HepG2 (cell line): ENCODE data around the gene RACGAP1. TPM values are rescaled to one million over a fixed set of nuclear protein-coding genes. Genes with fewer than 3 reads are reported as not detected.

Experiments
- ATAC-seq: fragments of 200-7000 bp; cut with Tn5 transposase; 3 replicates; pipeline ENCODE4 v1.9.1; 2020; ENCODE audit warnings: mild to moderate bottlenecking, moderate library complexity
- BruUV-seq: library from RNA; stranded (reverse); fragments of 400-500 nt; replicated peaks from 2 replicates; lab custom pipeline; 2021; lab: Mats Ljungman, UMichigan
- CTCF ChIA-PET: fragments of 300-600 bp; formaldehyde crosslinking; extraction: SDS; loops from one replicate; lab custom pipeline; 2021; ENCODE audit warnings: low total read pairs, inconsistent platforms, low intra/inter-chr PET ratio; lab: Yijun Ruan, JAX
- POLR2A ChIA-PET: fragments of 350-600 bp; sonication (Branson Sonifier 250); formaldehyde crosslinking; loops from one replicate; lab custom pipeline; 2020; ENCODE audit warnings: antibody characterized with exemption, inconsistent platforms; lab: Yijun Ruan, JAX
- DNase-seq: peaks from one replicate; pipeline ENCODE4 v3.0.0-alpha.2; 2015; ENCODE audit warnings: low spot score
- FAIRE-seq: peaks from 3 replicates; lab custom pipeline; 2011; peaks lifted over from hg19 to GRCh38; lab: Jason Lieb, UNC
- H2AFZ ChIP-seq: one replicate; pipeline ENCODE4 v1.6.1; 2011; ENCODE audit warnings: low read length, inconsistent platforms
- H3K27ac ChIP-seq: fragments of 300-600 bp; 3 replicates; pipeline ENCODE4 v1.8.0; 2011; ENCODE audit warnings: mixed run types, mild to moderate bottlenecking, mixed read lengths, low read length, inconsistent platforms; ENCODE audit not compliant: insufficient read depth; ENCODE audit errors: extremely low read length
- H3K27me3 ChIP-seq, 2 experiments: fragments of 200-600 bp in 1 of 2; 2 replicates in 1 of 2; 3 replicates in 1 of 2; pipeline versions ENCODE4 v1.6.0 to v1.8.0; 2011; ENCODE audit warnings: low read length in 2 of 2, mild to moderate bottlenecking in 2 of 2, moderate library complexity in 2 of 2, inconsistent platforms in 1 of 2; ENCODE audit not compliant: insufficient read depth in 2 of 2, control insufficient read depth in 1 of 2
- H3K36me3 ChIP-seq, 2 experiments: fragments of 200-600 bp in 1 of 2; replicated peaks in 1 of 2; 2 replicates in 1 of 2; 3 replicates in 1 of 2; pipeline versions ENCODE4 v1.5.1 to v1.8.0; 2011; ENCODE audit warnings: low read length in 2 of 2, inconsistent platforms in 1 of 2; ENCODE audit not compliant: insufficient read depth in 2 of 2, control insufficient read depth in 1 of 2
- H3K4me1 ChIP-seq: 2 replicates; pipeline ENCODE4 v1.5.1; 2012; ENCODE audit warnings: low read length, inconsistent platforms; ENCODE audit not compliant: insufficient read depth
- H3K4me2 ChIP-seq: 2 replicates; pipeline ENCODE4 v1.6.0; 2011; ENCODE audit warnings: low read depth, low read length, inconsistent platforms
- H3K4me3 ChIP-seq, 3 experiments: fragments of 200-600 bp in 1 of 3; sonication (generic), shearing (Covaris generic) in 1 of 3; replicated peaks in 1 of 3; 2 replicates each; pipeline ENCODE4 v1.5.1; 2011 to 2016; ENCODE audit warnings: low read length in 3 of 3, inconsistent platforms in 2 of 3, low read depth in 2 of 3, mild to moderate bottlenecking in 2 of 3, control low read depth in 1 of 3, mixed read lengths in 1 of 3; ENCODE audit not compliant: insufficient read depth in 1 of 3
- H3K79me2 ChIP-seq: one replicate; pipeline ENCODE4 v1.6.1; 2011; ENCODE audit warnings: low read length, inconsistent platforms; ENCODE audit not compliant: insufficient read depth
- H3K9ac ChIP-seq: 2 replicates; pipeline ENCODE4 v1.6.0; 2011; ENCODE audit warnings: mild to moderate bottlenecking, low read depth, low read length, inconsistent platforms; ENCODE audit not compliant: insufficient read depth
- H3K9me3 ChIP-seq: 2 replicates; pipeline ENCODE4 v1.5.1; 2012; ENCODE audit warnings: mild to moderate bottlenecking, low read length
- H4K20me1 ChIP-seq: 2 replicates; pipeline ENCODE4 v1.6.0; 2011; ENCODE audit warnings: inconsistent platforms, mild to moderate bottlenecking, low read length, moderate library complexity; ENCODE audit not compliant: insufficient read depth
- ZNF543 ChIP-seq: sonication (generic); formaldehyde crosslinking; IDR thresholded peaks from 2 replicates; pipeline ENCODE4 v1.4.0; 2020; ENCODE audit warnings: mild to moderate bottlenecking, missing genetic modification reagents
- ZNF788 ChIP-seq: sonication (generic); formaldehyde crosslinking; IDR thresholded peaks from 2 replicates; pipeline ENCODE4 v1.5.0; 2020; ENCODE audit warnings: mild to moderate bottlenecking, missing genetic modification reagents, borderline replicate concordance
- WGBS: methylation state at CpG from one replicate; pipeline ENCODE4 v1.1.6; 2017; ENCODE audit warnings: low lambda C conversion rate; 5-methylcytosine and 5-hydroxymethylcytosine counted together
- in situ Hi-C: cut with HindIII; loops from 2 replicates; pipeline ENCODE4 v1.10.0; 2017; ENCODE audit warnings: low pct_unique_long_range_greater_than_20kb; ENCODE audit not compliant: extremely low pct_ligation_motif_present
- intact Hi-C: fragments of 100-400 bp; cut with micrococcal nuclease; formaldehyde crosslinking; loops from one replicate; pipeline ENCODE4 v1.10.0; 2022; ENCODE audit not compliant: unreplicated experiment
- polyA plus RNA-seq, 8 experiments: library from polyadenylated mRNA; depleted of rRNA in 3 of 8; stranded (reverse) in 7 of 8; unstranded in 1 of 8; fragments of >200 nt; fragmentation: Illumina TruSeq in 4 of 8; extraction: Trizol in 4 of 8; gene quantifications; 2 replicates each; pipeline versions ENCODE4 v1.2.1 to v1.2.3, GENCODE V29; 2011 to 2016; ENCODE audit warnings: low read depth in 4 of 8, missing spikeins in 1 of 8, mixed read lengths in 1 of 8; ENCODE audit not compliant: insufficient read depth in 1 of 8
- total RNA-seq, 5 experiments: library from RNA; depleted of rRNA; stranded (reverse); fragments of >200 nt; fragmentation: Illumina TruSeq; extraction: Trizol; gene quantifications; 2 replicates each; pipeline ENCODE4 v1.2.3, GENCODE V29; 2016; ENCODE audit warnings: low read depth in 1 of 5
- TF ChIP-seq, protein P1 (sequence below): sonication (generic); formaldehyde crosslinking; IDR thresholded peaks from 2 replicates; pipeline ENCODE4 v1.5.0; 2020; ENCODE audit warnings: mild to moderate bottlenecking, missing genetic modification reagents

Gene RACGAP1
- total and polyA plus RNA-seq, 2 of the 13 experiments (the other 11 are each of a cell fraction or from before 2014, with no cell fraction given): 16.7 to 57.9 TPM

DNA sequence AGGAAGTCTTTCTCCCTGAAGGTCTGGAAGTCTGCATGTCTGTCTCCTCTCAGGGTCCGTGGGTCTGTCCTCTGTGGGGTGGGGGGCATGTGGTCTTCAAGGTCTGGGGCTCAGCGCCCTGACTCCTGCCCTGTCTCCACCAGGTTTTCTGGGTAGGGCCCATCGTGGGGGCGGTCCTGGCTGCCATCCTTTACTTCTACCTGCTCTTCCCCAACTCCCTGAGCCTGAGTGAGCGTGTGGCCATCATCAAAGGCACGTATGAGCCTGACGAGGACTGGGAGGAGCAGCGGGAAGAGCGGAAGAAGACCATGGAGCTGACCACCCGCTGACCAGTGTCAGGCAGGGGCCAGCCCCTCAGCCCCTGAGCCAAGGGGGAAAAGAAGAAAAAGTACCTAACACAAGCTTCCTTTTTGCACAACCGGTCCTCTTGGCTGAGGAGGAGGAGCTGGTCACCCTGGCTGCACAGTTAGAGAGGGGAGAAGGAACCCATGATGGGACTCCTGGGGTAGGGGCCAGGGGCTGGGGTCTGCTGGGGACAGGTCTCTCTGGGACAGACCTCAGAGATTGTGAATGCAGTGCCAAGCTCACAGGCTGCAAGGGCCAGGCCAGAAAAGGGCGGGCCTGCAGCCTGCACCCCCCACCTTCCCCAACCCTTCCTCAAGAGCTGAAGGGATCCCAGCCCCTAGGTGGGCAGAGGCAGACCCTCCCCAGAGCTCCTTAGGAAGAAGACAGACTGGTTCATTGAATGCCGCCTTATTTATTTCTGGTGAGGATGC lies 60.3 kb downstream of the RACGAP1 start:
- POLR2A ChIA-PET: interaction anchor here (1.0 kb wide), 1 partner anchor 13 kb away, joined by 3 read pairs; no protein-coding TSS in a partner anchor
- CTCF ChIA-PET: no interaction called here
- no peaks in the 10 kb centered on the region for H3K9me3 ChIP-seq
- no peak for ATAC-seq
- TF ChIP-seq, protein P1, sequence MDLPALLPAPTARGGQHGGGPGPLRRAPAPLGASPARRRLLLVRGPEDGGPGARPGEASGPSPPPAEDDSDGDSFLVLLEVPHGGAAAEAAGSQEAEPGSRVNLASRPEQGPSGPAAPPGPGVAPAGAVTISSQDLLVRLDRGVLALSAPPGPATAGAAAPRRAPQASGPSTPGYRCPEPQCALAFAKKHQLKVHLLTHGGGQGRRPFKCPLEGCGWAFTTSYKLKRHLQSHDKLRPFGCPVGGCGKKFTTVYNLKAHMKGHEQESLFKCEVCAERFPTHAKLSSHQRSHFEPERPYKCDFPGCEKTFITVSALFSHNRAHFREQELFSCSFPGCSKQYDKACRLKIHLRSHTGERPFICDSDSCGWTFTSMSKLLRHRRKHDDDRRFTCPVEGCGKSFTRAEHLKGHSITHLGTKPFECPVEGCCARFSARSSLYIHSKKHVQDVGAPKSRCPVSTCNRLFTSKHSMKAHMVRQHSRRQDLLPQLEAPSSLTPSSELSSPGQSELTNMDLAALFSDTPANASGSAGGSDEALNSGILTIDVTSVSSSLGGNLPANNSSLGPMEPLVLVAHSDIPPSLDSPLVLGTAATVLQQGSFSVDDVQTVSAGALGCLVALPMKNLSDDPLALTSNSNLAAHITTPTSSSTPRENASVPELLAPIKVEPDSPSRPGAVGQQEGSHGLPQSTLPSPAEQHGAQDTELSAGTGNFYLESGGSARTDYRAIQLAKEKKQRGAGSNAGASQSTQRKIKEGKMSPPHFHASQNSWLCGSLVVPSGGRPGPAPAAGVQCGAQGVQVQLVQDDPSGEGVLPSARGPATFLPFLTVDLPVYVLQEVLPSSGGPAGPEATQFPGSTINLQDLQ (CRISPR knock-in tag): no peak
- TF ChIP-seq ZNF788 (no peak), ZNF543 (CRISPR knock-in tag) (no peak)
- no TSS peak for BruUV-seq
- H3K27ac ChIP-seq: no peak overlapping the region
- FAIRE-seq: no peak
- H3K4me2 ChIP-seq: no peak overlapping the region
- H3K4me1 ChIP-seq: peaks cover 57% of the 10 kb centered on the region
- intact Hi-C loops (no loop called here), in situ Hi-C loops (no loop called here)
- no peak overlapping the region for H3K9ac ChIP-seq
- no peak overlapping the region for H3K4me3 ChIP-seq
- no peaks in the 10 kb centered on the region for H4K20me1 ChIP-seq
- DNase-seq: no peak
- H3K79me2 ChIP-seq: no peaks in the 10 kb centered on the region
- WGBS: 22% methylated on average over 10 of the region's 13 CpGs
- H3K27me3 ChIP-seq: peaks cover 5 to 44% of the 10 kb centered on the region in 2 experiments
- H2AFZ ChIP-seq: no peak overlapping the region
- no peaks in the 10 kb centered on the region for H3K36me3 ChIP-seq
